Skeletal muscle tissue (tissue), 4 donors: ENCODE measurements around the gene TNPO1. TPM values are rescaled to one million over a fixed set of nuclear protein-coding genes. Genes with fewer than 3 reads are reported as not detected.
A peak's percentile ranks its signal among the peaks of the same experiment; 100 is the strongest.

ENCODE experiments used
- H3K27ac ChIP-seq: one replicate; pipeline ENCODE4 v1.7.0; 2013; ENCODE audit warnings: mild to moderate bottlenecking, low read depth, low read length, inconsistent platforms
- H3K27me3 ChIP-seq, 3 donors: one replicate each; pipeline ENCODE4 v1.7.0; 2013; ENCODE audit warnings: low read length in 3 of 3; ENCODE audit not compliant: control insufficient read depth in 3 of 3, insufficient read depth in 3 of 3
- H3K36me3 ChIP-seq, 3 donors: one replicate each; pipeline ENCODE4 v1.7.0; 2013; ENCODE audit warnings: low read length in 3 of 3; ENCODE audit not compliant: control insufficient read depth in 3 of 3, insufficient read depth in 3 of 3
- H3K4me1 ChIP-seq, 3 donors: one replicate each; pipeline ENCODE4 v1.7.0; 2013; ENCODE audit warnings: low read length in 3 of 3, mild to moderate bottlenecking in 3 of 3; ENCODE audit not compliant: control insufficient read depth in 3 of 3, insufficient read depth in 3 of 3
- H3K4me3 ChIP-seq, 3 donors: one replicate each; pipeline ENCODE4 v1.7.0; 2013; ENCODE audit warnings: low read length in 3 of 3
- H3K9ac ChIP-seq, 3 donors: one replicate each; pipeline ENCODE4 v1.7.0; 2013; ENCODE audit warnings: low read length in 3 of 3, mild to moderate bottlenecking in 3 of 3, moderate library complexity in 2 of 3, low read depth in 1 of 3
- H3K9me3 ChIP-seq, 3 donors: one replicate each; pipeline ENCODE4 v1.7.0; 2013; ENCODE audit warnings: low read length in 3 of 3; ENCODE audit not compliant: control insufficient read depth in 3 of 3
- total RNA-seq: library from RNA; depleted of rRNA; stranded (reverse); fragments of >200 nt; gene quantifications from one replicate; pipeline ENCODE4 v1.2.3, GENCODE V29; 2014
- donor health status: Osteomylitis.

Gene TNPO1
- total RNA-seq, 1 donor from 2014 or later: 111 TPM

DNA sequence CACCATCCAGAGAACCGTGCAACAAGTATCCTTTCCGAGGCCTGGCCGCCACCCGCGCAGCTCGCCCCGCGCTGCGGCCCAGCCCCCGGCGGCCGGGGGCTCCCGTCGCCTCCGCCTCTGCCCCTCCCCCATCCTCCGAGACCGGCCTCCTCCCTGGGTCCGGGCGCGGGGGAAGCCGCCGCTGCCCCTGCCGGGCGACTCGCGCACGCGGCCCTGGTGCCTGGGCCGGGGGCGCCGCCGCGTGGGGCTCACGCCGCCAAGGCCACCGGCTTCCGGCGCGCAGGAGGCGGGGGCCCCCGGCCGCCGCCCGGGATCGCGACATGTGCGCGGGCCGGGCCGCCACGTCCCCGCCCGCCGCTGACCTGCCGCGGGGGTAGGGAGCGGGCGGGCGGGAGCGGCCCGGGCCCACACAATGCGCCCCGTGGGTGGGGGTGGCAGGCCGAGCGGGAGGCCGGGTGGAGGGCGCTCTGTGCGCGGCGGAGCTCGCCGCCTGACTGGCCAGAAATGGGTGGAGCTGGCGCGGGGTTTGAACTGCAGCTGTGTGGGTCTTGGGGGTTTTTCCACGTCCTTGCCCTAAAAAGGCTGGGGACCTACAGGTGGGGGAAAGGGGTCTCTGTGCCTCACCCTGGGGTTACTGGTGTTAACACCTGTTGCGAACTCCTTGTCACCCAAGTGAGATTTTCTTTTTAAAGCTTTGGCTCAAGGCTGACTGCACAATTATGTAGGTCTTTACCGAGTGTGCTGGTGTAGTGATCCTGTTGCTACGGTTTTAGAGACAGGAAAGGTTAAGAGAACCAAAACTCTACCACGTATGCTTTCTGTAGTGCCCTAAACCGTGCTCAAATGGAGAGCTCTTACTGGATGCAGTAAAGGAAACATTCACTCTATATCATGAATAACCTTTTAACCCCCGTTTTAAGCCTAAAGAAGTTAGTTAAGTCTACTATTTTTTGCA is 32.3 kb downstream of the TNPO1 start:
- Histone ChIP-seq H3K4me3 (peak overlapping the region; percentile 87 to 94 (median 89)), H3K27me3 (no peaks in the 10 kb centered on the region), H3K36me3 (peaks cover 0 to 7% (median 4%) of the 10 kb centered on the region in 3 donors), H3K9ac (peak overlapping the region; percentile 83 to 93 (median 90)), H3K4me1 (peaks cover 17 to 38% (median 35%) of the 10 kb centered on the region in 3 donors), H3K9me3 (no peaks in the 10 kb centered on the region), H3K27ac (peak overlapping the region; percentile 94)

DNA sequence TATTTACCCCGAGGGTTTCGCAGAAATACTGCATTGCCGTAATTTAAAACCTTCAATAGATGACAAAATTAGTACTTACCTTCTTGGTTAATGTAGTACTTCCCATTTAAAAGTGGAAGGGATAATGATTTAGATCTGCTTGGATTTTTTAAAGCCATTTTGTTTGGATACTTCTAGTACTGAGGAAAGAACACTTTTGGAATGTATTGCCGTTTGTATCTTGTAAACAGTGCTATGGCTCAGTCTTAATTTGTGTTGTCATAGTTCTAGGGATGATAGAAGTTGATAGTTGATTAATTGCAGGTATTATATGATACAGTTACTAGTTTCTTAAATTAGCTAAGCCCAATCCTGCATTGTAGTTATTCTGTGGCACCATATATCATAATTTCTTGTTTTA is 33.1 kb downstream of the TNPO1 start:
- Histone ChIP-seq H3K9ac (peak overlapping the region; percentile 78 to 93 (median 85)), H3K27ac (peak overlapping the region; percentile 76), H3K27me3 (no peaks in the 10 kb centered on the region), H3K36me3 (peaks cover 0 to 7% (median 4%) of the 10 kb centered on the region in 3 donors), H3K4me3 (peak overlapping the region; percentile 77 to 94 (median 89)), H3K9me3 (no peaks in the 10 kb centered on the region), H3K4me1 (peaks cover 17 to 35% (median 33%) of the 10 kb centered on the region in 3 donors)

DNA sequence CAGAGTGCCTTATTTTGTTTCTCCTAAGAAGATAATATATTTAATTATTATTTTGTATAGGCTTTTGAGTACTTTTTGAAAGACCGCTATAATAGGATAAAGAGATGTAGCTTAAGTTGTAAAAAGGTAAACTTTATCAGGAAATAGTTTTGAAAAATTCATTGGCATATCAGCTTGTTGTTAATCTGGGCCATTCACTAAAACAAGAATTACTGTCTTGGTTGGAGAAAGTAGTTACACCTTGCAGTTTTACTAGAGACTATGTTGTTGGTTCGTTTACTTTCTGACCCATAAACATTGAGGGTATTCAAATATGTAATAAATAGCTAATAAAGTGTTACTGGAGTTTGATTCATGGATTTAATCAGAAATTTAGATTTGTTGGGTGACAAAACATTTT is 33.7 kb downstream of the TNPO1 start:
- Histone ChIP-seq H3K9ac (peak overlapping the region; percentile 78 to 93 (median 85)), H3K27me3 (no peaks in the 10 kb centered on the region), H3K27ac (peak overlapping the region; percentile 76), H3K4me1 (peaks cover 17 to 35% (median 33%) of the 10 kb centered on the region in 3 donors), H3K9me3 (no peaks in the 10 kb centered on the region), H3K36me3 (peaks cover 0 to 10% (median 4%) of the 10 kb centered on the region in 3 donors), H3K4me3 (peak overlapping the region; percentile 77 to 94 (median 89))

DNA sequence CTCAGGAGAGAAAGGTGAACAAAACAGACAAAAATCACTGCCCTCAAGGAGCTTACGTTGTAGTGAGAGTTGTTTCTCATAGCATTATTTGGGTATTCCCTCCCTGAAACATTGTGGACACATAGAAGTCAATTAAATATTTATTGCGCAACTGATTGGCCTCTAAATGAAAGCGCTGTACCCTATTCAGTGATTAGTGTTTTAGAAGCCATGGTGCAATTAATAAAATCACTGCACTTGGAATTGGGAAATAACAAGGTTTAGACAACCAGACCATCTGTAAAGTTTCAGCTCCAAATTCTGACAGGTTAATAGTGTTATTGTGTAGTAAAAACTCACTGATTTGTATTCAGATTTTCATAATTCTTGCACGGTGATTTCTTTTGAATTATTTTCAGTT is 35.9 kb downstream of the TNPO1 start:
- Histone ChIP-seq H3K36me3 (peaks cover 2 to 27% (median 13%) of the 10 kb centered on the region in 3 donors), H3K27me3 (no peaks in the 10 kb centered on the region), H3K4me1 (peaks cover 13 to 33% (median 31%) of the 10 kb centered on the region in 3 donors), H3K9me3 (no peaks in the 10 kb centered on the region), H3K9ac (no peak overlapping the region), H3K27ac (no peak overlapping the region), H3K4me3 (no peak overlapping the region)

DNA sequence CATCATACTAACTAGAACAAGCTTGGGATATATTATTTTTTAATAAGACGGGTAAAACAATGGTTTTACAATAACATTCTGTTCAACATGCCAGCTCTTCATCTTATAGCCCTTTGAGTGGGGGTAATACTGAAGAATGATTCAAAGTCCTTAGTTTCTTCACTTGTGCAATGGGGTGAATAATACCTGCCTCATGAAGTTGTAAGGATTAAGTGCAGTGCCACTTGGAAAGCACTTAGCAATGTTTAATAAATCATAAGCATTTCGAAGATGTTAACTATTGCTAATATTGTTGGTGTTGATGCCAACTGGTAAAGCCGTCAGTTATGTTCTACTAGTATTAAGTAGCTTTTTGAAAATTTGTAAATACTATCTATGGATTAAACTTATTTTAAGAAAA is 38.0 kb downstream of the TNPO1 start:
- no peak overlapping the region for H3K4me3 ChIP-seq
- H3K27me3 ChIP-seq: no peaks in the 10 kb centered on the region
- H3K4me1 ChIP-seq: peaks cover 11 to 28% (median 22%) of the 10 kb centered on the region in 3 donors
- no peak overlapping the region for H3K9ac ChIP-seq
- no peaks in the 10 kb centered on the region for H3K9me3 ChIP-seq
- H3K27ac ChIP-seq: no peak overlapping the region
- peaks cover 4 to 35% (median 13%) of the 10 kb centered on the region in 3 donors for H3K36me3 ChIP-seq

DNA sequence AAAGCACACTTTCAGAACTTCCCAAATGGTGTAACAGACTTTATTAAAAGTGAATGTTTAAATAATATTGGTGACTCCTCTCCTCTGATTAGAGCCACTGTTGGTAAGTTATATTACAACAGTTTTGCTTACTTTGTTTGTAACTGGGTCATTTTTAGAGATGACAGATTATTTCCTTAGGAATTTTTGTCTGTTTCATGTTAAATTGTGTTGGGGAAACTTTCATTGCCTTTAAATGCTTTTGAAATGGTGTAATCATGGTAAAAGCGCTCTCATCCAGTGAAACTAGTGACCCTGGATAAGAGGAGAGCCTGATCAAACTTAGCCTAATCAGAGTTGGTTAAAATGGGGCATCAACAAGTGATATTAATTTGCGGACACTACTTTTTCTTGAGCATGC is 39.4 kb downstream of the TNPO1 start:
- H3K4me1 ChIP-seq: peaks cover 18 to 25% (median 20%) of the 10 kb centered on the region in 3 donors
- H3K36me3 ChIP-seq: peaks cover 4 to 38% (median 13%) of the 10 kb centered on the region in 3 donors
- H3K9me3 ChIP-seq: no peaks in the 10 kb centered on the region
- no peak overlapping the region for H3K4me3 ChIP-seq
- H3K27me3 ChIP-seq: no peaks in the 10 kb centered on the region
- no peak overlapping the region for H3K27ac ChIP-seq
- no peak overlapping the region for H3K9ac ChIP-seq

DNA sequence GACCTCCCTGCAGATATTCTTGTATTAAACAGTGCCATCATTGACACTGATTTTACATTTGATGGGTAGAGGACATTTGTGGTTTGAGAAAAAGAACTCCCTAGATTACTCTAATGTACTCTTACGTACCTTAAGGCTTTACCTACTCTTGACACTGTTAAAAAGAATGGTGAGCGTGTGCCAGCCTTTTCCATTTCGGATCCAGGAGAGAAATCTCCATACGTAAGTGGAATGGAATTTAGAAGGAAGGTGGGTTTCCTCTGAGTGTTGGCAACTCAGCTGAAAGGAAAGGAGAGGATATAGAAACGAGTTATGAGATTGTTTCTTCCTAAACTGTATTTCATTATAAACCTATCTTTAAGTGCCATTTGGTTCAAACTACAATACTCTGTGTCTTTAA is 40.9 kb downstream of the TNPO1 start:
- peaks cover 10 to 18% (median 17%) of the 10 kb centered on the region in 3 donors for H3K4me1 ChIP-seq

DNA sequence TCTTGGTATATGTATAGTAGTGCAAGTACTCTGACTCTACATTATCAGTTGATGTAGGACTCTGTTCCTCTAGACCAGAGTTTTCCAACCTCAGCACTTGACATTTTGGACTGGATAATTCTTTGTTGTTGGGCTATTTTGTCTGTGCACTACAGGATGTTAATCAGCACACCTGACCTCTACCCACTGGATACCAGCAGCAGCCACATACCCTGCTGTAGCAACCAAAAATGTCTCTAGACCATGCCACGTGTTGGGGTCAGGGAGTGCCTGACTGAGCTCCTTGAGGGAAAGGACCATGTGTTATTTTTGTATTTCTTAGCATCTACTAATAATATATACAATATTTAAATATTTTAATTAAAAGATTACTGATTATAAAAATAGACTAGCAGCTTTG is 42.7 kb downstream of the TNPO1 start:
- peaks cover 9 to 13% (median 9%) of the 10 kb centered on the region in 3 donors for H3K4me1 ChIP-seq
- H3K36me3 ChIP-seq: peaks cover 13 to 48% (median 29%) of the 10 kb centered on the region in 3 donors
- no peak overlapping the region for H3K27ac ChIP-seq

More for the DNA sequence above, 40.9 kb downstream of the TNPO1 start:
- Histone ChIP-seq H3K9ac (no peak overlapping the region), H3K27ac (no peak overlapping the region), H3K9me3 (no peaks in the 10 kb centered on the region), H3K36me3 (peaks cover 7 to 45% (median 23%) of the 10 kb centered on the region in 3 donors), H3K4me3 (no peak overlapping the region), H3K27me3 (no peaks in the 10 kb centered on the region)

DNA sequence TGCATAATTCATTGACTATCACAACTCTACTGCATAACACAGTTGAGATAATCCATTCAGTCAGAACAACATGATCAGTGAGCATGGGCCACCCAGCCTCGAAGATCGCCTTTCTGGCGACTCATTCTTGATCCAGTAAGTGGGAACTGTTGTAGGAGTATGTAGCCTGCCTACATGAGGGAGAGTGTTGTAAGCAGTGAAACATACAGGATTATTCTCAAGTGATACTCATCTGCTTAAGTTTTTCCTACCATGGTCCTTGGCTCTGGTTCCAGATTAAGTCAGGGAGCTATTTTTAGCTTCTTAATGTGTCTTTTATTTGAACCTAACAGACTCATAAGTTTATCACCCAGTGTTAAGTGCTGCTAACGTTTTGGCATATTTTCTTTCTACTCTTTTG is 44.0 kb downstream of the TNPO1 start:
- H3K36me3 ChIP-seq: peaks cover 13 to 48% (median 32%) of the 10 kb centered on the region in 3 donors
- H3K9ac ChIP-seq: no peak overlapping the region
- H3K4me3 ChIP-seq: peak overlapping the region in 2 of 3 donors; percentile 0 to 3
- H3K27ac ChIP-seq: peak overlapping the region; percentile 84
- H3K27me3 ChIP-seq: no peaks in the 10 kb centered on the region
- peaks cover 9 to 13% (median 9%) of the 10 kb centered on the region in 3 donors for H3K4me1 ChIP-seq
- H3K9me3 ChIP-seq: no peaks in the 10 kb centered on the region

More for the DNA sequence above, 42.7 kb downstream of the TNPO1 start:
- Histone ChIP-seq H3K27me3 (no peaks in the 10 kb centered on the region), H3K9ac (no peak overlapping the region), H3K4me3 (no peak overlapping the region), H3K9me3 (no peaks in the 10 kb centered on the region)
